Activated T-helper 9 cell treated with anti-CD3 and anti-CD28 coated beads, Interleukin-2, amount 50 U/mL, for 16 hours (primary cell): ENCODE measurements around the gene TMIGD2.
"Not testable (repeated sequence)": the region's sequence is repeated elsewhere in the genome, so short reads cannot be mapped to it uniquely, and the experiment has no call there.

Experiments
- DNase-seq: peaks from one replicate; pipeline ENCODE4 v3.0.0-alpha.2; 2020; ENCODE audit warnings: low read depth

TMIGD2 gene

GRCh38 chr19:4266253-4267000 lies 35.8 kb downstream of the TMIGD2 start:
- DNase-seq, result no peak

DNA sequence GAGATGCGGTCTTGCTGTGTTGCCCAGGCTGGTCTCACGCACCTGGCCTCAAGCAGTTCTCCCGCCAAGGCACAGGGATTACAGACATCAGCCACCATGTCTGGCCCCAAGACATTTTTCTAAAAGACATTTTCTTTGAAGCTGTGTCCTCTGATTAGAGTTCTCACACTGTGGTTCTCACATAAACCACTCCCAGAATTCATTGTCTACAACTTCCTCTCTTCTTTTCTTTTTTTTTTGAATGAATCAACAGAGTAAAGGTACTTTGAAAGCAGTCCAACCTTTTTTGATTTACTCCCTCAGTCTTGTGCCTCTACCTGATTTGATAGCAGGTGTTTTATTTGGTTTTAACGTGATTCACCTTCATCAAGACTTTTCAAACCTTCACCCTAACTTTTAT lies 37.4 kb downstream of the TMIGD2 start:
- DNase-seq, result no peak

DNA sequence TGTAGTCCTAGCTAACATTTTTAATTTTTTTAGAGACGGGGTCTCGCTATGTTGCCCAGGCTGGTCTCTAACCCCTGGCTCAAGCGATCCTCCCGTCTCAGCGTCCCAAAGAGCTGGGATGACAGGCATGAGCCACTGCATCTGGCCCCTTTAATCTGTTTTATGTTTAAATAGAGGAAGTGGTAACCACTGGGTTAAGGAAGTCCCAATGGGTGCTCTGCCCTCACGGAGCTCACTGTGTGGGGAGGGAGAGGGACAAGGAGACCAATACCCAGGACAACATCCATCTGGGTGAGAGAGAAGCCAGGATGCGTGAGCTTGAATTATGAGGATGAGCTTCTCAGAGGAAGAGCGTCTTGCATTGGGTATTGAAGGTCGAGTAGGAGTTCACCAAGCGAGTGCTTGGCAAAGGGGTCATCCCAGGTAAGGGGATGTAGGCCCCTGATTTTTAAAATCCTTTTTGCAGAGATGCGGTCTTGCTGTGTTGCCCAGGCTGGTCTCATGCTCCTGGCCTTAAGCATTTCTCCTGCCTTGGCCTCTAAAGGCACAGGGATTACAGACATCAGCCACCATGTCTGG lies 41.5 kb downstream of the TMIGD2 start:
- DNase-seq, result no peak

- DNase-seq, result no peak
Observed at GRCh38 chr19:4258181-4258580, 44.0 kb downstream of the TMIGD2 start.

DNA sequence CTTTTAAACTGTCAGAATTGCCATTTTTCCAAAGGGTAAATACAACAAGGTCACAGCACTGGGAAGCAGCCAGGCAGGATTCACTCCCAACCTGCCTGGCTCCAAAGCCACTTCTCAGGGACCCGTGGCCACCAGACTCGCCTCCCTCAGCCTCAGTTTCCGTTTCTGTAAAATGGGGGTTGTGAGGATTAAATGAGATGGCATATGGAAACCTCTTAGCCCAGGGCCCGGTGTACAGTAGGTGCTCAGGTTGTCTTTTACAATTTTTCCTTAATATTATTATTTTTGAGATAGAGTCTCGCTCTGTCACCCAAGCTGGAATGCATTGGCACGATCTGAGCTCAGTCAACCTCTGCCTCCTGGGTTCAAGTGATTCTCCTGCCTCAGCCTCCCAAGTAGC lies 45.2 kb downstream of the TMIGD2 start:
- DNase-seq, result no peak

DNA sequence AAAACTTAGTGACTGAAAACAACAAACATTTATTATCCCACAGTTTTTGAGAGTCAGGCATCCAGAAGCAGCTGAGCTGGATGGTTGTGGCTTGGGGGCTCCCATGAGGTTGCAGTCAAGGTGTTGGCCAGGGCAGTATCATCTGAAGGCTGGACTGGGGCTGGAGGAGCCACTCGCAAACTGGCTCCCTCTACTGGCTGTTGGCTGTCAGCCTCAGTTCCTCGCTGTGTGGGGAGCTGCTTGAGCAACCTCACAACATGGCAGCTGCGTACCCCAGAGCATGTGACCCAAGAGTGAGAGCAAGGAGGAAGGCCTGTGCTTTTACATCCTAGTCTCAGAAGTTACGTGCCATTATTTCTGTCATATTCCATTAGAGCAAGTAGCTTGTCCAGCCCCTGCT lies 45.6 kb downstream of the TMIGD2 start:
- DNase-seq, result no peak

DNA sequence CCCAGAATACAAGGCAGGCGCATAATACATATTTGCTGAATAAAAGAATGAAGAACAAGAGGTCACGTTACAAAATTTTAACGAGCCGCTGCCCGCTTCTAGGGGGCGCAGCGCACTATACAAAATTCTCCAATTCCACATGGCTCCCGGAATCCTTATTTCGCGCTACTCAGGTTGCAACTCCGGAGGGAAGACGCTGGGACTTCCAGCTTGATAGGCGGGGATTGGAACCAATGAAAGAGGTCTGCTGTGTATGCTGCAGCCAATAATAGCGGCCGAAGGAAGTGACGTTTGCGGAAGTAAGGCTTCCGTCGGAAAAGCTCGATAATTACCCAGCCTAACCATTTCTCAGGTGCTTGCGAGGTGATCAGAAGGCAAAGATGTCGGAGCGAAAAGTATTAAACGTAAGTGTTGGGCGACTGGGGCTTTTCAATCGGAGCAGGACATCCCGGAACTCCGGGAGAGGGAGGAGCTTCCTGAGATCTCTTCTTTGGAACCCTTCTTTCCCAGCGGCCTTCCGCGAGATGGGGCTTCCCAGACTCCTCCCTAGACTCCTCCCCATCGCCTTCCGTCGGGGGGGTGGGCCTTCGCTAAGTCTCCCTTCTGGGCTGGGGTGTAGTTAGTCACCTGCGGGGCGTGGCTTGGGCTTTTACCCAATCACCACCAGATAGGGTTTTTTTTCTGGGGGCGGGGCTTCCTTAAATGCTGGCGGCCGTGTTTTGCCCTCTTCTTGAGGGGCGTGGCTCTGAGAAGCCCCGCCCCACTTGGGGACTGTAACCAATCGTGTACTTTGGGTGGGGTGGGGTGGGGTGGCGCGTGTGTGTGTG lies 55.2 kb downstream of the TMIGD2 start, which contains the start of gene YJU2:
YJU2 (plus strand) TSS at position 314 of the 827 bp plus-strand sequence; CDS start at position 381, 67 bp downstream.
- peak; percentile 96 for DNase-seq

DNA sequence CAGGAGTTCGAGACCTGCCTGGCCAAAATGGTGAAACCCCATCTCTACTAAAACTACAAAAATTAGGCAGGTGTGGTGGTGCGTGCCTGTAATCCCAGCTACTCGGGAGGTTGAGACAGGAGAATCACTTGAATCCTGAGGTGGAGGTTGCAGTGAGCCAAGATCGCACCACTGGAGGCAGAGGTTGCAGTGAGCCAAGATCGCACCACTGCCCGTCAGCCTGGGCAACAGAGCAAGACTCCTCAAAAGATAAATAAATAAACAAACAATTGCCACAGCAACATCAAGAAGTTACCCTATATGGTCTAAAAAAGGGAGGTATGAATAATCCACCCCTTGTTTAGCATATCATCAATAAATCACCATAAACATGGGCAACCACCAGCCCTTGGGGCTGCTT lies 56.3 kb downstream of the TMIGD2 start:
- not testable (repeated sequence) for DNase-seq
